DOHH2 (cell line): ENCODE measurements around the gene ITSN2.

Experiments used
- EZH2phosphoT487 ChIP-seq: fragments of 200-600 bp; sonication (generic); IDR thresholded peaks from 2 replicates; pipeline ENCODE4 v1.6.1; 2017; ENCODE audit warnings: borderline replicate concordance, mild to moderate bottlenecking, antibody characterized with exemption, low read length, moderate library complexity, mixed read lengths
- TF ChIP-seq, protein P1 (sequence below): fragments of 200-600 bp; sonication (generic); IDR thresholded peaks from one replicate; pipeline ENCODE4 v1.5.1; 2014; ENCODE audit warnings: antibody characterized with exemption, mild to moderate bottlenecking, low read depth, low read length; ENCODE audit not compliant: poor library complexity, severe bottlenecking

DNA sequence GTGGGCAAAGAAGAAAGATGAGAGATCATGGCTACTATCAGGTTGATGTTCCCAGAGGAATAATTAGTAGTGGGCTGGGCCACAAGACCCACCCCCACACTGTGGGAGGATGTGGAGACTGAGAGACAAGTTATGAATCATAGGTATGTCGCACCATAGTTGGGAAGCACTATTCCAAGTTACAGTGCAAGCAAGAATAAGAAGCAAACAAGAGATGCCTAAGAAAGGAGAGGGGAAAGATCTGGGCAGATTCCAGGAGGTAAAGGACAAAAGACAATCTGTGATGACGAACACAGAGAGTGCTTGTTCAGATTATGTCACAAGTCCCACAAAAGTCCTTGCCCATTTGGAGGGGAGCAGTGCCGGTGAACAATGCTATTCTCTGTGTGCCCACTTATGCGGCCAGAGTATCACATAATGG, 128.9 kb downstream of the ITSN2 start:
- TF ChIP-seq, protein P1, sequence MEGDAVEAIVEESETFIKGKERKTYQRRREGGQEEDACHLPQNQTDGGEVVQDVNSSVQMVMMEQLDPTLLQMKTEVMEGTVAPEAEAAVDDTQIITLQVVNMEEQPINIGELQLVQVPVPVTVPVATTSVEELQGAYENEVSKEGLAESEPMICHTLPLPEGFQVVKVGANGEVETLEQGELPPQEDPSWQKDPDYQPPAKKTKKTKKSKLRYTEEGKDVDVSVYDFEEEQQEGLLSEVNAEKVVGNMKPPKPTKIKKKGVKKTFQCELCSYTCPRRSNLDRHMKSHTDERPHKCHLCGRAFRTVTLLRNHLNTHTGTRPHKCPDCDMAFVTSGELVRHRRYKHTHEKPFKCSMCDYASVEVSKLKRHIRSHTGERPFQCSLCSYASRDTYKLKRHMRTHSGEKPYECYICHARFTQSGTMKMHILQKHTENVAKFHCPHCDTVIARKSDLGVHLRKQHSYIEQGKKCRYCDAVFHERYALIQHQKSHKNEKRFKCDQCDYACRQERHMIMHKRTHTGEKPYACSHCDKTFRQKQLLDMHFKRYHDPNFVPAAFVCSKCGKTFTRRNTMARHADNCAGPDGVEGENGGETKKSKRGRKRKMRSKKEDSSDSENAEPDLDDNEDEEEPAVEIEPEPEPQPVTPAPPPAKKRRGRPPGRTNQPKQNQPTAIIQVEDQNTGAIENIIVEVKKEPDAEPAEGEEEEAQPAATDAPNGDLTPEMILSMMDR, result no peak
- no peak for TF ChIP-seq EZH2phosphoT487
